ENCODE measurements around the gene RAB27A. TPM values are rescaled to one million over a fixed set of nuclear protein-coding genes. Genes with fewer than 3 reads are reported as not detected.

The RAB27A gene
- total and polyA plus RNA-seq, 9 of the 15 experiments (the other 6 are each of a cell fraction or from before 2014, with no cell fraction given), result 31.5 to 171 (median 80.4) TPM

DNA sequence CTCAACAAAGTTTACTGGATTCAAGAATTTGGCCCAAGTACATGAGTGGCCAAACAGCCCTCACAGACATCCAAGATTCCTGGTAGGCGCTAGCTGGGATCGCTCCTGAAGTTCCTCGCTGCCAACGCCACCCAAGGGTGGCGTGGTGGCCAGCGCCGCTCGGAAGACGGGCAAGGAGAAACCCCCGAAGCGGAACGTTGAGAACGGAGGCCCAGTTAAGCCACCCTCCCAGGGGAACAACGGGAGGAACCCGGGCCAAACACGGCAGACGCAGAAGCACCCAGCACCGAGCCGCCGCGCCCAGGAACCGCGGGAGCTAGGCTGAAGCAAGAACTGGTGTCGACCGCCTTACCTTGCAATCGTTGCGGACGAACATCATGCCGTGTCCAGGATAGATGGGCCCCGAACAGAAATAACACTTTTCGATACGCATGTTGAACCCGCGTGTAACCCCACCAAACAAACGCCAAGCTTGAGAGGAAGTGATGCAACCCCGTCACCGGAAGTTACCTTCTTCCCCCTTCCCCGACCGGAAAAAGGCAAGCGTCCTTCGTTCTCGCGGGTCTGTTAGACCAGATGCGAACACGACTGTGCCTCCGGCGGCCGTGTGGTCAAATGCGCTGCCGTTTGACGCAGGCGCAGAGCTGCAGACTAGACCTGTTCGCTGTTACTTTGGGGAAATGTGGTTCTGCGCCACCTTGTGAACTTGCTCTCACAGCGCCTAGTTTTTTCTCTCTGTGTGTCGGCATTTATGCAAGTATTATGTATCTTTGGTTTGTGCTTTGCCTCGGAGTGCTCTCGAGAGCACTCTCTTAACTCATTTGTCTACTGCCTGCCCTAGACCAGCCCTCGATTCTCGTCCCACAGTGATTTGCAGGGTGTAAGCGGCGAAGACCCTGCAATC is 92.9 kb downstream of the RAB27A start, which contains the start of gene RSL24D1 (continued):
- TF ChIP-seq ZNF639 (CRISPR knock-in tag; conservative IDR thresholded peaks at IDR 0.05 in 1 of 2, IDR thresholded peaks at IDR 0.05 in 1 of 2) (peak in 1 of 2 experiments; percentile 59; a peak in 2 of 4 replicates), DEAF1 (CRISPR knock-in tag; IDR thresholded peaks at IDR 0.05) (no peak), JUN (IDR thresholded peaks at IDR 0.05; ENCODE audit: borderline replicate concordance, low read depth, low read length) (peak; percentile 85), JUN (CRISPR knock-in tag; IDR thresholded peaks at IDR 0.05; ENCODE audit: borderline replicate concordance) (no peak; the same call in 1 of the 2 replicates), ELF1 (tag; IDR thresholded peaks at IDR 0.05) (peak; percentile 87), ZBTB7A (IDR thresholded peaks at IDR 0.05; ENCODE audit: borderline replicate concordance, control insufficient read depth, low read depth, low read length) (0 out of 2 replicates have a peak, but pooled peaks have one; percentile 22), PHF20 (IDR thresholded peaks at IDR 0.05; ENCODE audit: partially characterized antibody) (peak; percentile 74), FOXJ2 (tag; IDR thresholded peaks at IDR 0.05) (no peak; the same call in 1 of the 2 replicates), ZNF780A (CRISPR knock-in tag; IDR thresholded peaks at IDR 0.05) (no peak), BCL6 (CRISPR knock-in tag; IDR thresholded peaks at IDR 0.05) (no peak), RBBP5 (IDR thresholded peaks at IDR 0.05; ENCODE audit: borderline replicate concordance, insufficient read depth, low read length, poor library complexity, severe bottlenecking) (peak; percentile 97), ZFP36 (IDR thresholded peaks at IDR 0.05; ENCODE audit: low read depth, low read length, partially characterized antibody) (peak; percentile 54), MXI1 (IDR thresholded peaks at IDR 0.05; ENCODE audit: low read depth, low read length) (peak; percentile 71; the same call in 1 of the 2 replicates), TGIF2 (CRISPR knock-in tag; IDR thresholded peaks at IDR 0.05) (no peak; the same call in 1 of the 2 replicates), ZHX1 (conservative IDR thresholded peaks at IDR 0.05; ENCODE audit: low read length) (0 out of 2 replicates have a peak, but pooled peaks have one; percentile 19)
